OCI-M1 (cell line): Measurements from ENCODE around the gene C11orf52.
"Not testable (repeated sequence)": the region's sequence is repeated elsewhere in the genome, so short reads cannot be mapped to it uniquely, and the experiment has no call there.

Source experiments
- DNase-seq: peaks from one replicate; lab custom pipeline; 2025; lab: John Stamatoyannopoulos, UW

C11orf52 gene, protein sequence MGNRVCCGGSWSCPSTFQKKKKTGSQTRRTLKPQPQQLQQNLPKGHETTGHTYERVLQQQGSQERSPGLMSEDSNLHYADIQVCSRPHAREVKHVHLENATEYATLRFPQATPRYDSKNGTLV

DNA sequence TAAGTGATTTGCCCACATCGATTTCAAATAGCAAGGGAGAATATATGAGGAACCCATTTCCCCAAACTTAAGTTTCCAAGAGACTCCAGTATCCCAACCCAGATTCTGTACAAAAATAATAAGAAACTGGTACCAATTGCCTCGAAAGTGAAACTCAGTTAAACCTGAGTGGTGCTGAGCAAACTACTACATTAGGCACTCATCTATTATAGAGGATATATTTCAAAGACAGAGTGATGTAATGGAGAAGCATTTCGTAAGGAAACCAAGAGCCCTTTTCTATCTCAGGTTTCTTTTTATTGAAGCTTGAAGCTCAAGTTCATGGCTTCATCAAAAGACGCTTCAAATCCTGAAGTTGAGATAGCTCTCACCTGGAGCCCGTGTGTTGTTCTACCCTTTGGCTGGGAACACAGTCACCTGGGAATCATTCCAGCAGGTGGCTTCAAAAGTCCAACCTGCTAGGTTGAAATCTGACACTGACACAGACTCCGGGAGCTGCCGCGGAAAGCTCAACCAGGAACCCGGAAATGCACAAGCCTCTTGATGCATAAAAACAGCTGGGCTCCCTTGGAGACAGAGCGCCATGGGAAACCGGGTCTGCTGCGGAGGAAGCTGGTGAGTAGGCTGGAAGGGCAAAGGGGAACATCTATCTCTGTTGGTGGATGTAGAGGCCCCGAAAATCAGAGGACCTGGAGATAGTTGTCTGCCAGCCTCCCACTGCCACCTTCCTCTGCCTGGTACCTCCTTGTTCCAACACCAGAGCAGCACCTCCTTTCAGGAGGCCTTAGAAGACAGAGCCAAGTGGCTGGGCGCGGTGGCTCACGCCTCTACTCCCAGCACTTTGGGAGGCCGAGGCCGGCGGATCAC lies at the start of gene C11orf52:
C11orf52 (plus strand) TSS at position 524 of the 867 bp plus-strand sequence; CDS start at position 584, 60 bp downstream.
- DNase-seq, result no peak

DNA sequence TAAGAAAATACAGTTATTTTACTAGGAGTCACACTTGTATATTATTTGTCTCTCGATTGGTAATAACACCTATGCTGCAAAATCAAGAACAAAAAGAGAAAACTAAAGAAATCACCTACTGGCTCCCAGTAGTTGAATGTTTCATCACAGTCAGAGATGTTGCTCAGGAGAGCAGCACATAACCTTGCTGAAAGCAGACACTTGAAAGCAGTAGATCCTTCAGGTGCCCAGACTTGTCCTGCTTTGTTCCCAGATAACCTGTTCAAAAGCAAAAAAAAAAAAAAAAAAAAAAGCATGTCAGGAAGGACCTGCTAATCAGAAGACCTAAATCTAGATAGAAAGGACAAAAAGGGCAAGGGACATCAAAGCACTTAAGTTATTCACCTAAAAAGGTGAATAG lies 48.6 kb upstream of the C11orf52 start:
- no peak for DNase-seq

DNA sequence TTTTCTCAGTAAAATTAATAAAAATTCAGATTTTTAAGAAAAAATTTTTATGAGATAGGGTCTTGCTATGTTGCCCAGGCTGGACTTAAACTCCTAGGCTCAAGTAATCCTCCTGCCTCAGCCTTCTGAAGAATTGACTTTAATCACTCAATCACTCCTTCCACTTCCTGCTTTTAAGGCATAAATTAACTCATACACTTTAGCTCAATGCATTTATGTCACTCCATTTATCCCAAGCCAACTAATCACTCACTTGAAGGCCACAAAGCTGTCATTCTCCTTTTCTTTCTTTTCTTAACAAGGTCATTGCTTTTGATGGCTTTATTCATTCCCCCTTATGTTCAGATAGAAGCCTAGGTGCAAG lies 48.2 kb upstream of the C11orf52 start:
- no peak for DNase-seq

DNA sequence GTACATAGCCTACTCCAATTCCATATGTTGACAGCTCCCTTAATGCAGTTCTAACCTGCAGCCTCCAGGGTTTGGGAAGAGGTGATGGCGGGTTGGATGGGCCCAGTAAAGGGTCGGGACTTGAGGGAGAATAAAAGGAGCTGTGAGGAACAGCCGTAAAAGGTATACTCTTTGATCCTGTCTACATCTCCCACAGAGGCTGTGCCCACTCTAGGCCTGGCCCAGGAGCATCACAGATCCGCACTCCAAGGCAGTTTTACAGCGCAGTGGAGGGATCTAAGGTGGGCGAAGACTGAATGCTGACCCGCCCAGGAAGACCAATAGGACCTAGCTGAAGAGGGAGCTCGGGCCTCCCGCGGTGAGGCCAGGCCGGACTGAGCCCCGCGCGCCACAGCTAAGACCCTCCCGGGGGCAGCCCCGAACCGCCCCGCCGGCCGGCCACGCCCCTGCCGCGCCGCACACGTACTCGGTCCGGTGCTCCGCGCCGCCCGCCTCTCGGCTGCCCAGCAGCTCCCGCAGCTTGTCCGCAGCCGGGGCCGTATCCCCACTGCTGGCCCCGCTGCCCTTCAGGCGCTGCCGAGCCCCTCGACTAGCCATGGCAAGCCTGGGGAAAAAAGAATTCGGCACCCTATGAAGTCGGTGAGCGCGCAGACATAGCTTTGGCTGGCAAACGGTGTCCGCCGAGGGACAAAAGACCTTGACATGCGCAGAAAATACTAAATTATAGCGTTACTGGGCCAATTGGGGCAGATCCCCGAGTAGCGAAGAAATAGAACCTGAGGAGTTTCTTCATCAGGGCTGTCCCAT lies 47.6 kb upstream of the C11orf52 start, which contains the start of gene ALG9:
ALG9 (minus strand) TSS at position 696 of the 807 bp plus-strand sequence; CDS start at position 597, 99 bp downstream.
- peak; percentile 93 for DNase-seq

DNA sequence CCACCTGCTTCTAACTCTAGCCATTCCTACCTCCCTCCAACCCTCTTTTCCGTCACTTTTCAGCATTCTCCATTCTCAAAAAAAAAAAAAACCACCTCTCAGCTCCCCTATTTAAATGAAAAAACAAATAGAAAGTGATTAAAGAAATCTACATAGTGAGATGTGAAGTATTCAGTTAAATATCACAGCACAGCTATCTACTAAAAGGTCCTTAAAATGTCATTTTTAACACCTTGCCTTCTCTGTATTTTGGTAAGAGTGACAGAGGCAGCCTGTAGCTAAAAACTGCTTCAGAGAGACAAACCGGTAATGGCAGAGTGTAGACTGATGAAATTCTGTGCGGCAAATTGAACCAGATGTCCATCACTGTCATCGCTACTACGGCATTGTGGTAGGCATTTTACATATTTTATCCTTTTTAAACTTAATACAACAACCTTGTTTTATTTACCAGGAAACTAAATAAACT lies 47.0 kb upstream of the C11orf52 start:
- peak; percentile 66 for DNase-seq

DNA sequence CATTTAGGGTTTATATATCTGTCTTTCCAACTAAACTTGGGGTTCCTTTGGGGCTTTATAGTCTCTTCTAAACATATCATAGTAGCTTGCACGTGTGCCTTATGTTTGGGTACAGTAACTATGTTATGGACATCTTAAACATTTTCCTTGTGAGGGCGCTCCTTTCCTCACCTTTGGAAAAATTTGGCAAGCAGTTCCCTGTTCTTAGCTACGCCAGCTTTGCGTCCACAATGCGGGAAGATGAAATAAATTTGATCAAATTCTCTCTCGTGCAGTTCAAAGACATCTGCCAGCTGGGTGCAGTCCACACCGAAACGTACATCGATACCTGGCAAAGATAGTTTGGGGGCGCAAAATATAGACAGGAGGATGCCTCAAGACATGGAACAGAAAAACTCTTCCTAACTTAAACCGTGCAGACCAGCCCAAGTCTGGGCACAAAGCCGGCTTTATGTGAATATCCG lies 40.3 kb upstream of the C11orf52 start:
- DNase-seq, result no peak

DNA sequence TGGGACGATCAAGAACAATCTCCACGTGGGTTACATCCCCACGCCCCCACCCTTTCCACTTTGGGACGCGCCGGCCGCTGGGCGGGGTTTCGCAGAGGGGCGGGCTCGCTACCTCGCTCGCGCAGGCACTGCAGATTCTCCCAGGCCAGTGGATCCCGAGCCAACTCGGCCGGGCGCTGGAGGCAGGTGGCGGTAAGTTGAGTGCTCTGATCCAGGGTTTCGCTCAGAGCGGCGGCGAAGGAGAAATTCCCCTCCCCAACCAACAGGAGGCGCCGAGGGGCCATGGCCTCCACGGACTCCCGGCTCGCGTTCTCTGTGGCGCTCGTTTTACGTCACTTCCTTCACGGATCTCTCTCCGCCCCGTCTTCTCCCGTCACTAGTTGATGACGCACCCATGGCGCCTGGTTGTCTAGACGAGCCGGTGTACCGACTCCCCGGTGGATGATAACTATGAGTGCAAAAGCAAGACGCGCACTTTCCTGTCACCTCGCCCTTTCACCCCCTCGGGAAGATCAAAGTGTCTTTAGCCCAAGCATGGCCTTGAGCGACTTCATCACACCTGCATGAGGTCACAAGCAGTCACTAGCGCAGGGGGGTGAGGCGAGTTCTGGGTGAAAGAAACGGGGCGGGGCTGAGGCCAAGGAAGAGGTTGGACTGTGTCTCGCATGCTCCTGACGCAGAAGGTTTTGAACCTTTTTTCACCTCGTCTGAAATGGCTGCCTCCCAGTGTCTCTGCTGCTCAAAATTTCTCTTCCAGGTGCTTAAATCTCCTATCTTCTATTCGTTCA lies 39.7 kb upstream of the C11orf52 start, which contains the start of the genes CFAP68 and FDXACB1:
CFAP68 (plus strand) TSS at position 693 of the 788 bp plus-strand sequence; CDS start at position 713, 20 bp downstream.
FDXACB1 (minus strand) TSS at position 317 of the 788 bp plus-strand sequence; CDS start at position 284, 33 bp downstream.
- DNase-seq, result peak; percentile 99

DNA sequence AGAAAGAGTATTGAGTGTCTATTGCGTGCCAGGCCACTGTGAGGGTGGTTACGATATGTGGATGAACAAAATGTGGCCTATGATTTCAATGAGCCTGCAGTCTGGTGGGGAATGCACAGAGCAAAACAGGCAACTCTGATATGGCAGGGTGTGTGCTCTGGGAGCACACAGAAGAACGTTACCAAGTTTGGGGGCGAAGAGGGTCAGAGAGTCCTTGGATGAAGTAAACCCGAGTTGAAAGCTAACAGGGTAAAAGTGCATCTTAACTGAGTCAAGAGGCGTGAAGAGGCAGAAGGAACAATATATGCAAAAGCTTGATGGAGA lies 39.1 kb upstream of the C11orf52 start:
- no peak for DNase-seq

DNA sequence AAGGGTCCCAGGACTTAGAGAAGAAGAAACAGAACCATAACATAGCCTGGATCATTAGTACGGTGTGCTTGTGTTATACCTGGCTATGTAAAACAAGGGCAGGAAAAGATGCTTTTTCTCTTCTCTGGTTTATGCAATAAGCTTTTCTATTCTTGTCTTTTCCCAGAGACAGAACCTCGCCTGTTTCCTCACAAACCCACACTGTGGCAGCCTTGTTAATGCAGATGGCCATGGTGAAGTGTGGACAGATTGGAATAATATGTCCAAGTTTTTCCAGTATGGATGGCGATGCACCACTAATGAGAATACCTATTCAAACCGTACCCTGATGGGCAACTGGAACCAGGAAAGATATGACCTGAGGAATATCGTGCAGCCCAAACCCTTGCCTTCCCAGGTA lies 36.5 kb upstream of the C11orf52 start:
- DNase-seq, result no peak

DNA sequence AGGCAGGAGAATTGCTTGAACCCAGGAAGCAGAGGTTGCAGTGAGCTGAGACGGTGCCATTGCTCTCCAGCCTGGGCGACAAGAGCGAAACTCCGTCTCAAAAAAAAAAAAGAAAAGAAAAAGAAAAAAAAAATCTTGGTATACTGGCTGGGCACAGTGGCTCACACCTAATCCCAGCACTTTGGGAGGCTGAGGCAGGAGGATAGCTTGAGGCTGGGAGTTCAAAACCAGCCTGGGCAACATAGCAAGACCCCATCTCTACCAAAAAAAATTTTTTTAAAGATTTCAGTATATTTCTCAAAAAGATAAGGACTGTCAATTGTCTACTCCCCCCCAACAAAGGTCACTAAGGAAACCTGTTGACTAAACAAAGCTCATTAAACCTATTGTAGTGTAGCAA lies 33.7 kb upstream of the C11orf52 start:
- DNase-seq, result not testable (repeated sequence)

DNA sequence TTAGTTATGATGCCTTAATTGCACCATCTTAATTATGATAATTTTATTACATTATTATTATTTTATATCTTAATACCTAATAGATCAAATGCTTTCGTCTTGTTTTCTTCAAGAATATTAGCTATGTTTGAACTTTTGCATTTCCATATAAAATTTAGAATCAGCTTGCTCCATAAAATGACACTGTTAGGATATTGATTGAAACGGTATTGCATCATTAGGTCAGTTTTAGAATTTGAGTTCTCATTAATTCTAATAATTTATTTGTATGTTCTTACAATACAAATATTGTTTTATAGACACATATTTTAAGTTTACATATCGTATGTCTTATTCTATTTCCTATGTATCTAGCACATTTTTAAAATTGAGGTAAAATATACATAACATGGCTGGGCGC lies 32.7 kb upstream of the C11orf52 start:
- DNase-seq, result no peak

DNA sequence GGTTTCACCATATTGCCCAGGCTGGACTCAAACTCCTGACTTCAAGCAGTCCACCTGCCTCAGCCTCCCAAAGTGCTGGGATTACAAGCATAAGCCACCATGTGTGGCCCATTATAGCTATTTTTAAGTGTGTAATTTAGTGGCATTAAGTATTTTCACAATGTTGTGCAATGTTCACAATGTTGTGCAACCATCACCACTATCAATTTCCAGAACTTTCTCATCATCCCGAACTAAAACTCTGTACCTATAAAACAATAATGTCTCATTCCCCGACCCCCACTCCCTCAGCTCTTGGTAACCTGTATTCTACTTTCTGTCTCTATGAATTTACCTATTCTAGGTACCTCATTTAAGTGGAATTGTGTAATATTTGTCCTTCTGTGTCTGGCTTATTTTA lies 31.9 kb upstream of the C11orf52 start:
- DNase-seq, result no peak

DNA sequence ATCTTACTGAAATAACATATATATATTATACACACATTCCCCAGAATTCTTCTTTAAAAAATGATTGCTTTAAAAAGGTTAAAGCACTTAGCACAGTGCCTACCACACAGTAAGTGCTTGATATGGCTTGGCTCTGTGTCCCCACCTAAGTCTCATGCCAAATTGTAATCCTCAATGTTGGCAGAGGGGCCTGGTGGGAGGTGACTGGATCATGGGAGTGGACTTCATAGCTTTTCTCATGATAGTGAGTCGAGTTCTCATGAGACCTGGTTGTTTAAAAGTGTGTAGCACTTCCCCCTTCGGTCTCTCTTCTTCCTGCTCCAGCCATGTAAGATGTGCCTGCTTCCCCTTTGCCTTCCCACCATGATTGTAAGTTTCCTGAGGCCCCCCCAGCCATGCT lies 13.3 kb upstream of the C11orf52 start:
- DNase-seq, result no peak

DNA sequence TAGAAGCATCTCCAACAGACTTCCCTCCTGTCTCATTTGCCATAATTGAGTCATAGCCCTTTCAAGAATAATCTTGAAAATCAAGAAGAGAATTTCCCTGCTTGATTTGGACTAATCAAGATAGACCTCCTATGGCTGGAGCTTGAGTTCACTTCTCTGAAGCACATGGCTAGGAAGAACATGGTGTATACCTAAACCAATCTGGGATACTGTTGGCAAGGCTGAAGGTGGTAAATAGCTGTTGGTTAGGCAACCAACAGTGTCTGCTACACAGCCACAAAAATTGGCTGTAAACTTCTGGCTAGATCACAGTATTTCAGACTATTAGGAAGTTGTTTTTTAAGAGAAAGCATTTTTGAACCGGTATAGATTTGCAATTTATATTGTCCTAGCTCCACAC lies 12.0 kb upstream of the C11orf52 start:
- no peak for DNase-seq

DNA sequence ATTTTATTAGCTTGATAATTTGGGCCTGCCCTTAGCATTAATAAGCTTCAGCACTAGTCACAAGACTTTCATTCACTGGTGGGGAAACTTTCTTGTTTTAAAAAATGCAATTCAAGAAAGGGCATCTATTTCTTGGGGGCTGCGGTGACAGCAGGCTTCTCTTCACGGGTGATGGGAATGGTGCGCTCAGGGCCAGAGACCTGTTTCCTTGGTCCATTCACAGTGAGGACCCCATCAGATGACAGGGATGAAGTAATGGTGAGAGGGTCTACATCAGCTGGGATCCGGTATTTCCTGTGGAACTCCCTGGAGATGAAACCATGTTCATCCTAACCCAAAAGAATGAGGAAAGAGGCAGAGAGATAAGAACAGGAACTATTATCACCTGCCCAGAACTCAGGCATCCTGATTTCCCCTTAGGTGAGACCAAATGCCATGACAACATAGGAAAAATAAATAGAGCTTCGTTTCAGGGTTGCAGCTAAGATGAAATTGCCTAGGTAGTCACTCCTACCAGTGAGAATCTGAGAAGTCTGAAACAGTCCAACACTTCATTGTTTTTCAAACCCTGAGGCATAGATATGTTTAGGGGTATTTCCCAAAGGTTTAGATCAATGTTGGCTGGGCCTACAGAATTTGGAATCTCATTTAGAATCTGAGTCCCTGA lies 9.9 kb upstream of the C11orf52 start:
- DNase-seq, result no peak

DNA sequence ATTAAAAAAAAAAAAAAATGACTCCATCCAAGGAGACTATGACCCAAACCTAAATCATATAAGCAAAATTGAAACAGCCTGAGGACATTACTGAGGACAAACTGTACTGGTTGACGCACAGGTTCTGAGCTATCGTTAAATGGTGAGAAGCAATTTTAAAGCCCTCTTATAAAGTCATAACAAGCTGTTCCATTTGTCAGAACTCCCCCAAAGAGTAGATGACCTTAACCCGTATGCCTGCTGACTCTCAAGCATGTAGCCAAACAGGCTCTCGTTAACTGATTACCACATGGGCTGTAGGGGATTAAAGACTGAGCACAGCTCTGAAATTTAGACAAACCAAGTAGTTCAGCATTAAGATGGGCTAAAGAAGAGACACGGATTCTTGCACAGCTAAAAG lies 9.3 kb upstream of the C11orf52 start:
- no peak for DNase-seq

DNA sequence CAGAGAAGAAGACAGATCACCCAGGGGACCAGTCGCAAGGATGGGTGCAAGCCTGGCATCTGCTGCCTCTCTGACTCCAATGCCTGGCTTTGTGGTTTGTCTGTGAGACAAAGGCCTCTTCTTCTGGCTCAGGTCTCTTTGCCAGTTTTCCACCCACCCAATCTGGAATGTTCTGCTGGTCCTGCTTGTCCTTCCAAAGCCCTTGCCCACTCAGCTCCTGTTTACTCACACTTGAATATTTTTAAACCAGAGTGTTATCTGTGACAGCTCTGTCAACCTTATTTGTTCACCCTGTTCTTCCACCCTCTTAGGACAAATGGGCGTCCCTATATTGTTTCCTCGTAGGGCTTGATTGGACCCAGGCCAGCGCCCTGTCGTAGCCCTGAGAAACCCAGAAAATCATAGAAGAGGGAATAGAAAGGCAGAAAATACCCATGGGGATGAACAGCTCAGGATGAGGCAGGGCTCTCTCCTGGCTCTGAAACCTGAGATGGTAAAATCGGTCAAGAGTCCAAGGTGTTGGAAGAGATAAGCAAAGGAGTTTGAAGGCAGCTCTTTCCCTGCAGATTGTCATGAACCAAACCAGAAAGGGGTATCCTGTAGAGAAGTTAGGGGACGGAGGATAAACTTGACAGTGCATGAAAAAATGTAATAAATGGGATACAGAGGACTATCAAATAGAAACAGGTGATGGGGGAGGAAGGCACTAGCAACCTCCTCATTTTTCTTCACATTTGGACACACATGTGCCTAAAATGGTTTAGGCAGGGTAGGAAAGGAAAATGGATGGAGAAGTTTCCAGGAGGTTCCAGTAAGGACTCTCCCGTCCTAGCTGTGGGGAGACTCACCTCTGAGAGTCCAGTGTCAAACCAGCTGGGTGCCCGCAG lies 7.8 kb upstream of the C11orf52 start:
- DNase-seq, result peak; percentile 59

DNA sequence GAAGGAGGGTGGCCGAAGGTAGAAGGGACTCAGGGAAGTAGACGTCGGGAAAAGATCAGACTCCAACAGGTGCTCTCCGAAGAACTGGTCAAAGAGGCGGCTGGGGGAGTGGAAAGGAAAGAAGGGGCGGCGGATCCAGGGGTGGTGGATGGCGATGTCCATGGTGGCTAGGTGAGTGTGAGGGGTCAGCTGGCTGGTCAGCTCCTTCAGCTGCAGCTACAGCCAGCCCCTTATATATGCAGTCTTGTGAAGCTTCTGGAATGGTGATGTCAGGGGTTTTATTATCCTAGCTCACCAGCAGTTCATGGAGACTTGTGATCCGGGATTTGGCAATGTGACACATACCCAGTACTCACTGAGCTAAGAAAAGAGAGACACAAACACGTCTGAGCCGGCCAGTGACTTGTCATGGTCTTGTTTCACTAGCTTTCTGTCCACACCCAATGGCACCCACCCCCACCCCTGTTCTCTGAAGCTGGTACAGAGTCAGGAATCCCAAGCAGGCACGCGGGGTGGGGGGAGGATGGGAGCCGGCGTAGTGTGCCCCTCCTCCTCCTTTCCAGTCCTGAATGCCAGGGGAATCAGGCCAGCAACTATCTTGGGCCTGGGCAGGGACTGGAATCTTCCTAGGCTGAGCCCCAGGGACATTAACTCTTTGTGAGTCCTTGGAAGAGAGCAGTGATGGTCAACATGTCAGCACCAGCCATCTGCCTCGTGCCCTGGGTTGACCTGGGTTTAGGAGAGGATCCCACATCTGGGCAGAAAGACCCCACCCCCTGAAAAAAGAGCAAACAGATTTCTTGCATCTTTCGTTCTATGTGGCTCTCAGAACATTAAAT lies 6.9 kb upstream of the C11orf52 start, which contains the start of gene CRYAB:
CRYAB (minus strand) TSS at position 208 of the 839 bp plus-strand sequence; CDS start at position 162, 46 bp downstream.
- no peak for DNase-seq

DNA sequence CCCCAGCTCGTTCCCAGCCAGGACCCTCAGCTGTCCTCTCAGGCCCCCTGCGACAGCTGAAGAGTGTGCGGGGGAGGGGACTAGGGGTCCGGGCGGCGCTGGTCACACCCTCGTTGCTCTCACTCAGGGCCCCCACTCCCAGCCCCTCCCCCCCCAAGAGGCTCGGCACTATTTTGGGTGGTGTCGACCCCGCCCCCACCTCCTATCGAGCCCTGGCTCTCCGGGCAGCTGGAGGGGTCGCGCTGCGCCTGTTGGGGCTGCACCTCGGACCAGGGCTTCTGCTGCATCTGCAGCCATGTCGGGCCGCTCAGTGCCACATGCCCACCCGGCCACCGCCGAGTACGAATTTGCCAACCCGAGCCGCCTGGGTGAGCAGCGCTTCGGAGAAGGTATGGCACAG lies 6.2 kb upstream of the C11orf52 start, which contains the start of gene HSPB2:
HSPB2 (plus strand) TSS at position 200 of the 400 bp plus-strand sequence; CDS start at position 296, 96 bp downstream.
- no peak for DNase-seq
